HG03442 (cell line): ENCODE measurements around the gene MMP14.
A peak's percentile ranks its signal among the peaks of the same experiment; 100 is the strongest.
"Not testable (repeated sequence)": the region's sequence is repeated elsewhere in the genome, so short reads cannot be mapped to it uniquely, and the experiment has no call there.

Experiments used
- ATAC-seq: cut with Tn5 transposase; IDR thresholded peaks from one replicate; pipeline ENCODE4 v1.9.1; 2021; ENCODE audit warnings: mild to moderate bottlenecking, moderate library complexity; ENCODE audit not compliant: unreplicated experiment

MMP14 gene

DNA sequence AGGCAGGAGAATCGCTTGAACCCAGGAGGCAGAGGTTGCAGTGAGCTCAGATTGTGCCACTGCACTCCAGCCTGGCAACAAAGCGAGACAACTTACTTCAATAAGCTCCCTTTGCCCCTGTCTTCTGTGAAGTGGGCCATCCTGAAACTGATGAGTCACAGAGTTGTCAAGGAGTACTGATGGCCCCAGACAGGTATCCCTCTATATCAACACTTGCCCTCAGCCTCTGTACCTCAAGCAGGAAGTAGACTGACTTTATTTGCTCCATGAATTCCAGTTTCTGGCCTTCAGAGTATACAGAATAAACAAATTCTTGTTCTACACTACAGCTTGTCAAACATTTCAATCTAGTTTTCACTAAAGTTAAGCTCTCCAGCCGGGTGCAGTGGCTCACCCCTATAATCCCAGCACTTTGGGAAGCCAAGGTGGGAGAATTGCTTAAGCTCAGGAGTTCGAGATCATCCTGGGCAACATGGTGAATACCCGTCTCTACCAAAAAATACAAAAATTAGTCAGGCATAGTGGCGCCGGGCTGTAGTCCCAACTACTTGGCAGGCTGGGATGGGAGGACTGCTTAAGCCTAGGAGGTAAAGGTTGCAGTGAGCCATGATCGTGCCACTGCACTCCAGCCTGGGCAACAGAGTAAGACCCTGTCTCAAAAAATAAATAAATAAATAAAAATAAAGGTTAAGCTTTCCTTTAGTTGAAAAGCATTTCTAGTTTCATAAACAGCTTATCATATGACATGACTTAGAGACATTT lies 18.8 kb downstream of the MMP14 start:
- no peak for ATAC-seq

DNA sequence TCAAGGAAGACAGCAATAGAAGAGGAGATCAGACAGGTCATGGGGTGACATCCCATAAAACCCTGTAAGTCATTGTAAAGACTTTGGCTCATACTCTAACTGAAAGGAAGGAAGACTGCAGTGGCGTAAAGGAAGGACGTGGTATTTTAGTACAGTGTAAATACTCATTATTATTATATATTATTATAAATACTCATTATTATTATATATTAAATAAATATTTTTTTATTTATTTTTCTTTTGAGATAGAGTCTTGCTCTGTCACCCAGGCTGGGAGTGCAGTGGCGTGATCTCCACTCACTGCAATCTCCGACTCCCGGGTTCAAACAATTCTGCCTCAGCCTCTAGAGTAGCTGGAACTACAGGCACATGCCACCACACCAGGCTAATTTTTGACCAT lies 20.0 kb downstream of the MMP14 start:
- no peak for ATAC-seq

DNA sequence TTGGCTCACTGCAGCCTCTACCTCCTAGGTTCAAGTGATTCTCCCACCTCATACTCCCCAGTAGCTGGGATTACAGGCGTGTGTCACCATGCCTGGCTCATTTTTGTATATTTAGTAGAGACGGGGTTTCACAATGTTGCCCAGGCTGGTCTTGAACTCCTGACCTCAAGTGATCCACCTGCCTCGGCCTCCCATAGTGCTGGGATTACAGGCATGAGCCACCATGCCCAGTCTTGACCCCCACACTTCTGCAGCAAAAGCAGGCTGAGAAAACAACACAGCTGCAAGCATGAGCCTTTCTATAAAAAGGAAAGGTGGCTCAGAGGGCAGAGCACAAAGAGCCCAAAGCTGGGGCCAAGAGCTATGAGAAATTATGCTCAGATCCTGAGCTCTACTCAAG lies 24.0 kb downstream of the MMP14 start:
- not testable (repeated sequence) for ATAC-seq

DNA sequence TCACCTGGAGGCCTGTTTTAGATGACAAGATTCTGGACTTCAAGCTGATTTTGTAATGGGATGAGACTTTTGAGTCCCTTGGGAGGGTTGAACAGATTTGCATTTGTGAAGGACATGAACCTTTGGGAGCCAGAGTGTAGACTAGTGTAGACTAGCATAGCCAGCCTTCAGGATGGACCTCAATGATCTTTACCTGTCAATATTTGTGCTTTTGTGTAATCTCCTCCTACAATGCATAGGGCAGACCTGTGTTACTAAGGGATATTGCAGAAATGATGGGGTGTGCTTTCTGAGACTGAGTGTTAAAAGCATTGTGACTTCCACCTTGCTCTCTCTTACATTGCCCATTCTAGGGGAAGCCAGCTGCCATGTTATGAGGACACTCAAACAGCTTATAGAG lies 25.3 kb downstream of the MMP14 start:
- ATAC-seq: no peak

DNA sequence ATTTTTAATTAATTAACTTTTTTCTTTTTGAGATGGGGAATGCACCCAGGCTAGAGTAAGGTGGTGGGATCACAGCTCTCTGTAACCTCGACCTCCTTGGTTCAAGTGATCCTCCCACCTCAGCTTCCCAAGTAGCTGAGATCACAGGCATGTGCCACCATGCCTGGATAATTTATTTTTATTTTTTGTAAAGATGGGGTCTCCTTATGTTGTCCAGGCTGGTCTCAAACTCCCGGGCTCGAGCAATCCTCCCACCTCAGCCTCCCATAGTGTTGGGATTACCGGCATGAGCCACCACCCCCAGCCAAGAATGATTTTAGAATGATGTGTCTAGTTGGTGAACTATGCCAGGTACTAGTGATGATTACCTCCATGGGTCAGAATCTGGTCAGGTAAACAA lies 28.6 kb downstream of the MMP14 start:
- ATAC-seq: no peak

DNA sequence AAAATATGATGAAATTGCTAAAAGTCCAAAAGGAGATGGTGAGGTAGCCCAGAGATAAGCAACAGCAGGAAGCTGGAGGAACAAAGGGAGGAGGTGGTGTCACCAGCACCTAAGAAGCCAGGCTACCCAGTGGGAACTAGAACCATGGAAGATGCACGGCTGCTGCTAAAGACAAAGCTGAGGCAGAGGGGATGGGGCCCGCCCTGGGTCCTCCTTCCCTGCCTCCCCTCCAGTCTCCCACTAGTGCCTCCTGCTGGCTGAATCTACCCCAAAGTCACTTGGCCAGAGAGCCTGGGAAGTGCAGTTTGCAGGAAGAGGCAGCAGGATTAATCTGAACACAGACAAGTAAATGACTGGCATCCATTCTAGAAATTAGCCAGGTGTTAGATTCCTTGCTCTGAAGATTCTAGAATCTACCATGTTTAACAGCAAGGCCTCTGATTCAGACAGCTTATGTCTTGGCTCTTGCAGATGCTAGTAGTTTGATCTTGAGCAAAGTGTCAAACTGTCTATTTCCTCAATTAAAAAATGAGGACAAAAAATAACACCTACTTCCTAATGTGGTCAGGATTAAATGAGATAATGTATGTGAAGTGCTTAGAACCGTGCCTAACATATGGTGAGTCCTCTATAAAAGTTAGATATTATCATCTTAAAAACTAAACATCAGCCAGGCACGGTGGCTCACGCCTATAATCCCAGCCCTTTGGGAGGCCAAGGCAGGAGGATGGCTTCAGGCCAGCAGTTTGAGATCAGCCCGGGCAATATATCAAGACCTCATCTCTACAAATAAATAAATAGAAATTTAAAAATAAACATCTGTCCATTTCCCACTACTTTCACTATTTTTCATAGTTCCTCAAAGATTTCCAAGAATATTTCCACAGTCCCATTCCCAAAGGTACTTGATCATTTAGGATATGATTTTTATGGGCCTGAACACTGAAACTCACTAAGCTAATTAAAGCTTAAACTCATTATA lies 29.3 kb downstream of the MMP14 start:
- no peak for ATAC-seq

DNA sequence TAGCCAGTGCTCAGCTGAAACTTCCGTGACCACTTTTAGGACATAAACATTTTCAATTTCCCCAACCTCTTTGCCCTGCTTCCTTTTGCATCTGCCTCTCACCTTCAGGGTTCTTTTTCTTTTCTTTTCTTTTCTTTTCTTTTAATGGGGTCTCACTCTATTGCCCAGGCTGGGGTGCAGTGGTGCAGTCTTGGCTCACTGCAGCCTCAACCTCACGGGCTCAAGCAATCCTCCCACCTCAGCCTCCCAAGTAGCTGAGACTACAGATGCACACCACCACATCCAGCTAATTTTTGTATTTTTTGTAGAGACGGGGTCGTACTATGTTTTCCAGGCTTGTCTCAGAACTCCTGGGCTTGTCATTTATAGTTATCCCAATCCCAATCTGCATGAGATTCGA lies 30.5 kb downstream of the MMP14 start:
- ATAC-seq: no peak

DNA sequence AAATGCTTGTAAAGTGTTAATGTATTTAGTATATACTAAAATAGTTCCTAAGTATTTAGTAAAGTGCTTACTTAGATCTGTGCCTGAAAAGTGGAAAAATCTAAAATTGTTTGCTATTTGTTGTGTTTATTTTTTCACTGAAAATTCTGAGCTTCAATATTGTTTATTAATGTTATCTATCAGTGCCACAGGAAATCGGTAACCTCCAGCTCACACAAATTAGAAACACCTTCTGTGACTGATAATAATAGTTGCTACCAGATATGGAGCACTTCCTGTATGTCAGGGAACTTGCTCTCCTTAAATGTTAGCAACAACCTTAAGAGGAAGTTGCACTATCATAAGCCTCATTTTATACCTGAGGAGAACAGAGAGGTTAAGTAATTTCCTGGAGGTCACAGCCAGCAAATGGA lies 34.4 kb downstream of the MMP14 start:
- ATAC-seq: peak; percentile 39

DNA sequence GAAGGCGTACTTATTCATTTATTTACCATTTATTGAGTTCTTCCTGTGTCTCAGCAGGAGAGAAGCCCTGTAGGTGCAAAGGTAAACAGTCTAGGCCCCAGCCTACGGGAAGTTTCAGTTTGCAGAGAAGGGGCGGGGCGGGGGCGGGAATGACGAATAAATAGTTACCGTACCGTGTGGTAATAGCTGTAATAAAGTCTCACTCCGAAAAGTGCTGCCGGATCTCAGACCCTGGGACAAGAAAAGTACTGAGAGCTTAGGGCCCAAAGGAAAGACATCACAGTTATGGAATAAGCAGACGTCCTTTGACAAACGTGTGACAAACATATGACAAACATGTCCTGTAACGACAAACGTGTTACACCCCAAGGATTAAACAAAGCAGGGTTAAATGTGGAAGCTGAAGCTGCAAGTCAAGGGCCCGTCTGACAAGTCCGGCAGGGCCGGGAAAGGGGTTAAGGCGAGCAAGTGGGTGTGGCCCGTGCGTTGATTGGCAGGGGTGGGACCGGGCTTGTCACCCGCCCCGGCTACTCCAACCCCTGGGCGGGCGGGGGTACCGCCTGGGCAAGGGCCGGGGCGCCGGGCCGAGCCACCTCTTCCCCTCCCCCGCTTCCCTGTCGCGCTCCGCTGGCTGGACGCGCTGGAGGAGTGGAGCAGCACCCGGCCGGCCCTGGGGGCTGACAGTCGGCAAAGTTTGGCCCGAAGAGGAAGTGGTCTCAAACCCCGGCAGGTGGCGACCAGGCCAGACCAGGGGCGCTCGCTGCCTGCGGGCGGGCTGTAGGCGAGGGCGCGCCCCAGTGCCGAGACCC lies 35.0 kb downstream of the MMP14 start, which contains the start of gene LRP10:
Gene LRP10, plus strand, starts transcription at position 517 of the 809 bp plus-strand sequence. CDS start 564 bp downstream, outside the sequence.
- ATAC-seq: peak; percentile 75

DNA sequence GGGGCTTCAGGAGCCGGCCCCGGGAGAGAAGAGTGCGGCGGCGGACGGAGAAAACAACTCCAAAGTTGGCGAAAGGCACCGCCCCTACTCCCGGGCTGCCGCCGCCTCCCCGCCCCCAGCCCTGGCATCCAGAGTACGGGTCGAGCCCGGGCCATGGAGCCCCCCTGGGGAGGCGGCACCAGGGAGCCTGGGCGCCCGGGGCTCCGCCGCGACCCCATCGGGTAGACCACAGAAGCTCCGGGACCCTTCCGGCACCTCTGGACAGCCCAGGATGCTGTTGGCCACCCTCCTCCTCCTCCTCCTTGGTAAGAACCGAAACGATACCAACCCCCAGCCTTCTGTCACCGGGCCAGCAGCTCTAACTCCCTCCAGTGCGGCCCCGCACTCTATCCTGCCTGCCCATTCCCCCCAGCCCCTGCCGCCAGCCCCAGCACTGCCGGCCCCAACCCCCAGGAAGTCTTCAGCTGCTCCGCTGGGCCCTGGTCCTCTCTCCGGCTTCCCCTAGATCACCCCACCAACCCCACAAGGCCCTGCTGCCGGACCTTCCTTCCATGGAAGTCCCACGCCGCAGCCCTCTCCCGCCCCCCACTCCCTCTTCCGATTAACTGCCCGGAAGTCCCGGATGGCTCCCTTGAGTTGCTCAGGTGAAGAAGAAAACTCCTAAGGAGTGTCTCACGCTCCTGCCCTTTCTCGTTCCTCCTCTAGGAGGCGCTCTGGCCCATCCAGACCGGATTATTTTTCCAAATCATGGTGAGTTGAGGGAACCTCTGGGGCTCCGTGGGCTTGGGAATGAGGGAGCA lies 35.8 kb downstream of the MMP14 start:
- peak; percentile 19 for ATAC-seq

DNA sequence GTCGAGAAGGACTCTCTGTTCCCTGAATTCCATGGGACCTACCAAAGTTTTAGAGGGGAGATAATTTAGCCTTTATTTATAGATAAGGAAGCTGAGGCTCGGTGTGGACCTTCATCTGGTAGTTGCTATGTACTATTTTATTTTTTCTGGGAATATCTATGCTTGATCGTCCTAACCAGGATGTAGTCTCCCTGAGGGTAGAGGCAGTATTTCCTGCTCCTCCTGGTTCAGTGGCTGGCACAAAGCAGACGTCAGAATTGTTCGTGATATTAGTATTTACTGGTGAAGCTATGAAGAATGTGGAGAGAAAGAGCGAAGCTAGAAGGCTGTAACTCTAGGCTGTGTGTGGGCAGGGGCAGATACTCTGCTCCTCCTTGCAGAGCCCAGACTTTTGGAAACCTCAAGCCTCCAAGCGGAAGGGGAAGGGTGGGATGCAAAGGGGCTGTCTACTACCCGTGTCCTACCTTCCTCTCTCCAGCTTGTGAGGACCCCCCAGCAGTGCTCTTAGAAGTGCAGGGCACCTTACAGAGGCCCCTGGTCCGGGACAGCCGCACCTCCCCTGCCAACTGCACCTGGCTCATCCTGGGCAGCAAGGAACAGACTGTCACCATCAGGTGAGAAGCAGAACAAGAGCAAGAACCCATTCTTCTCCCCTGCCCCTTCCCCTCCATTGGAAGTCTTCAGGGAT lies 36.6 kb downstream of the MMP14 start:
- no peak for ATAC-seq

DNA sequence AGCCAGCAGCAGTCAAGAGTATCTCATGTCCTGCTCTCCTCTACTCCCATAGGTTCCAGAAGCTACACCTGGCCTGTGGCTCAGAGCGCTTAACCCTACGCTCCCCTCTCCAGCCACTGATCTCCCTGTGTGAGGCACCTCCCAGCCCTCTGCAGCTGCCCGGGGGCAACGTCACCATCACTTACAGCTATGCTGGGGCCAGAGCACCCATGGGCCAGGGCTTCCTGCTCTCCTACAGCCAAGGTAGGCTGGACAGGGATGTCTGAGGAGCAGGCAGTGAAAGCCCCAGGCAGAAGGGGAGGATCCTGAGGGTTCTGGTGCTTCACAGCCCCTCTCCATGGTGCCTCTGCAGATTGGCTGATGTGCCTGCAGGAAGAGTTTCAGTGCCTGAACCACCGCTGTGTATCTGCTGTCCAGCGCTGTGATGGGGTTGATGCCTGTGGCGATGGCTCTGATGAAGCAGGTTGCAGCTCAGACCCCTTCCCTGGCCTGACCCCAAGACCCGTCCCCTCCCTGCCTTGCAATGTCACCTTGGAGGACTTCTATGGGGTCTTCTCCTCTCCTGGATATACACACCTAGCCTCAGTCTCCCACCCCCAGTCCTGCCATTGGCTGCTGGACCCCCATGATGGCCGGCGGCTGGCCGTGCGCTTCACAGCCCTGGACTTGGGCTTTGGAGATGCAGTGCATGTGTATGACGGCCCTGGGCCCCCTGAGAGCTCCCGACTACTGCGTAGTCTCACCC lies 38.8 kb downstream of the MMP14 start:
- ATAC-seq: no peak

DNA sequence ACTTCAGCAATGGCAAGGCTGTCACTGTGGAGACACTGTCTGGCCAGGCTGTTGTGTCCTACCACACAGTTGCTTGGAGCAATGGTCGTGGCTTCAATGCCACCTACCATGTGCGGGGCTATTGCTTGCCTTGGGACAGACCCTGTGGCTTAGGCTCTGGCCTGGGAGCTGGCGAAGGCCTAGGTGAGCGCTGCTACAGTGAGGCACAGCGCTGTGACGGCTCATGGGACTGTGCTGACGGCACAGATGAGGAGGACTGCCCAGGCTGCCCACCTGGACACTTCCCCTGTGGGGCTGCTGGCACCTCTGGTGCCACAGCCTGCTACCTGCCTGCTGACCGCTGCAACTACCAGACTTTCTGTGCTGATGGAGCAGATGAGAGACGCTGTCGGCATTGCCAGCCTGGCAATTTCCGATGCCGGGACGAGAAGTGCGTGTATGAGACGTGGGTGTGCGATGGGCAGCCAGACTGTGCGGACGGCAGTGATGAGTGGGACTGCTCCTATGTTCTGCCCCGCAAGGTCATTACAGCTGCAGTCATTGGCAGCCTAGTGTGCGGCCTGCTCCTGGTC lies 39.4 kb downstream of the MMP14 start:
- ATAC-seq: no peak

DNA sequence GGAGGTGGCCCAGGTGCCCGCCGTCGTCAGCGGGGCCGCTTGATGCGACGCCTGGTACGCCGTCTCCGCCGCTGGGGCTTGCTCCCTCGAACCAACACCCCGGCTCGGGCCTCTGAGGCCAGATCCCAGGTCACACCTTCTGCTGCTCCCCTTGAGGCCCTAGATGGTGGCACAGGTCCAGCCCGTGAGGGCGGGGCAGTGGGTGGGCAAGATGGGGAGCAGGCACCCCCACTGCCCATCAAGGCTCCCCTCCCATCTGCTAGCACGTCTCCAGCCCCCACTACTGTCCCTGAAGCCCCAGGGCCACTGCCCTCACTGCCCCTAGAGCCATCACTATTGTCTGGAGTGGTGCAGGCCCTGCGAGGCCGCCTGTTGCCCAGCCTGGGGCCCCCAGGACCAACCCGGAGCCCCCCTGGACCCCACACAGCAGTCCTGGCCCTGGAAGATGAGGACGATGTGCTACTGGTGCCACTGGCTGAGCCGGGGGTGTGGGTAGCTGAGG lies 40.7 kb downstream of the MMP14 start:
- ATAC-seq: no peak

DNA sequence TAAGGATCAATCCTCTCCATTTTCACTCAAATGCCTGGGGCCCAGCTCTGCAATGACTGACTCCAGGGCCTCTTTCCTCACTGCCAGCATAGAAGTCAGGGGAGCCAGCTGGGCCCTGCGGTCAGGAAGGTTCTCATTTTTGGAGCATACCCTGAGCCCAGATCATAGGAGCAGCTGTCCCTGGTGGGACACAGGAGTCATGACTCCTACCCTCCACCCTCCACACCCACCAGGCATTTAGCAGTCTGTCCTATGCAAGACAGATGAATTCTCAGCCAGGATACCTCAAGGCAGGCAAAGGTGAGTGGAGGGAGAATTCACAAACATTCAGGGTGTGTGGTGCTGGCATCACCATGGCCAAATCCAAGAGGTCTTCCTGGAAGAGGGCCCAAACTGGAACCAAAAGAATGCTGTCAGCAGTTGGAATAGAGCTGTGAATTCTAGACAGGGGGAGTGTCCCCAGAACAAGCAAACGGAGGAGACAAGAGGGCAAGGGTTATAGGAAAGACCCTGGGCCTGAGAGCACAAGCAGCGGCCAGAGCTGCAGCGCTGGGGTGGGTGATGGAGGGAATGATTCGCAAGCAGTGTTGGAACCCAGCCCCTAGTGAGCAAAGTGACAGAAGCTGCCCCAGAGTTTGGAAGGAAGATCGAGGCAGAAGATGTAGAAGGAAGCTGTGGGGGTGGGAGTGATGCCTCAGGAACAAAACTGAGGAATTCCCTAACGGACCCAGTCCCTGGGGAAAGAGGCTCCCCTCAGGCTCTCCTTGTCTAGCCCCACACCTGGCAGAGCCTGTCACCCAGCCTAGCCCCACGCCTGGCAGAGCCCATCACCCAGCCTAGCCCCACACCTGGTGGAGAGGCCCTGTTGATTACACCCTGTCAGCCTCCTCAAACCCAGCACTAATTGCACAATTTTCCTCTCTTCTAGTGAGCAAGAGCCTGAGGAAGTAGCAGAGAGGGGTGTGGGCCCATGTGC lies 42.2 kb downstream of the MMP14 start:
- ATAC-seq: no peak

DNA sequence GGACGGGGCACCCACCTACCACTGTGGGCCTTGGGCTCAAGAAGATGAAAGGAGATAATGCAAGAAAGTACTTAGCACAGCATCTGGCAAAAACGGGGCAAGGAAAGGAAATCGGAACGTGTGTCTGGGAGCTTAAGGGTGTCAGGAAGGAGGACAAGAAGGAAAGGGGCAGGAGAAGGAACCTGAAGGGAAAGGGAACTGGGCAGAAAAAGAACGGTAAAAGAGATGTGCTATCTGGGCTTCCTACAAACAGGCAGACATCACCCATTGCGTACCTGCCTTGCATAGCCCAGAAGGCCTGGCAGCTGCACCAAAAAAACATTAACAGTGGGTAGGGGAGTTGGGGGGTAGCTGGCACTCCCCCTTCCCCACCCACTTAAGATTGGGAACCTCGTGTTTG lies 45.7 kb downstream of the MMP14 start:
- ATAC-seq: no peak

DNA sequence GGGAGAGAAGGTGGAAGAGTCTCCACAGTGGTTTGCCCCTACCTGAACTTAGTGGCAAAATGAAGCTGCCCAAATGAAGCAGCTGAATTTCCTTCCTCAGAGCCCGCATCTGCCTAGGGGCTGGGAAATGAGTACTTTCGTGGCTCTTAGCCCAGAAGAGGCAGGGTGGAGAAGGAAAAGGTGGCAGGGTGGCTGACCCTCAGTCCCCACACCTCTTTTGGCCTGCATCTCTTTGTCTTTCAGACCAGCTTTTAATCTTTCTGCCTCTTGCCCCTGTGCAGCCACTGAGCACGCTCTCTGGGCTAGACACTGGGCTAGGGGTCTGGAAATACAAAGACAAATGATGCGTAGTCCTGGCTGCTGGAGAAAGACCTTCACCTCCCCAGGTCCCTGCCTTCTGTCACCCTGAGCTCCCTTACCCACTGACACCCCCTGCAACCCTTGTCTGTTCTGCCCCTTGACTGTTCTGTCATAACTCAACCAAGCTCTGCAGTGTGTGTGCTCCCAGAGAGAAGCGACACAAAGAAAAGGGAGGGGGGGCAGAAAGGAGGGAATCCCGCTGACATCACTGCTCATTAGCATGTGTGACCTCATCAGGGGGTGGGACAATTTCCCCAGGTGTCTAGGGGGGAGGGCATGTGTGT lies 46.3 kb downstream of the MMP14 start:
- ATAC-seq: no peak
